MM.1S (cell line): ENCODE results near the gene SEPTIN10.

Experiments
- EZH2 ChIP-seq: fragments of 300-600 bp; sonication (generic); optimal IDR thresholded peaks from 2 replicates; pipeline ENCODE3; 2017; ENCODE audit warnings: low read depth, mild to moderate bottlenecking, antibody characterized with exemption, low read length, mixed read lengths
- EZH2phosphoT487 ChIP-seq: fragments of 300-600 bp; sonication (generic); IDR thresholded peaks from 2 replicates; pipeline ENCODE4 v1.6.1; 2018; ENCODE audit warnings: antibody characterized with exemption, low read length
- TF ChIP-seq, protein P1 (sequence below): fragments of 300-600 bp; sonication (generic); IDR thresholded peaks from 2 replicates; pipeline ENCODE4 v1.5.1; 2016; ENCODE audit warnings: antibody characterized with exemption, low read length, mixed read lengths

DNA sequence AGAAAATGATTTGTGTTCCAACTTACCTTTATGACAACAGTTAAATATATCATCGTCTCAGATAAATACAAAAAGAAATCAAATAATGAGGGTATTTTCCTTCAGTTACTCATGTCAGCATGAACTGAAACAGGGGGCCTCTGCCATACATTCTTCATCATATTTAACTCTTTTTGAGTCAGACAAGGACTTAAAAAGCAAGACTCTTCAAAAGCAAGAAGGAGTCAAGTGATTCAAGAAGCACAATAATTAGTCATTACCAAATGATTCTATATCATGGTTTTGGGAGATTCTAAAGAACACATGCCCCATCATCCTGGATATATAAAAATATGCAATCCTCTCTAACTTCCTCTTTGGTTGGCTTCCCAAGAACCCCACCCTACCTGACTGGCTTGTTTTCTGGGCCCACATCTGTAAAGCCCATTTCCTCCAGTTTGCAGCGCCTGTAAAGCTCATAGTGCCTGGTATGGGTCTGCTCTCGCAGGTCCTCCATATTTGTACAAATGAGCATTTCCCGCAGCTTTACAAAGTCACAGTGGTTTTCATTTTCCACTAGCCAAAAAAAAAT is 49.7 kb downstream of the SEPTIN10 start:
- TF ChIP-seq EZH2 (no peak), EZH2phosphoT487 (no peak)
- TF ChIP-seq, protein P1, sequence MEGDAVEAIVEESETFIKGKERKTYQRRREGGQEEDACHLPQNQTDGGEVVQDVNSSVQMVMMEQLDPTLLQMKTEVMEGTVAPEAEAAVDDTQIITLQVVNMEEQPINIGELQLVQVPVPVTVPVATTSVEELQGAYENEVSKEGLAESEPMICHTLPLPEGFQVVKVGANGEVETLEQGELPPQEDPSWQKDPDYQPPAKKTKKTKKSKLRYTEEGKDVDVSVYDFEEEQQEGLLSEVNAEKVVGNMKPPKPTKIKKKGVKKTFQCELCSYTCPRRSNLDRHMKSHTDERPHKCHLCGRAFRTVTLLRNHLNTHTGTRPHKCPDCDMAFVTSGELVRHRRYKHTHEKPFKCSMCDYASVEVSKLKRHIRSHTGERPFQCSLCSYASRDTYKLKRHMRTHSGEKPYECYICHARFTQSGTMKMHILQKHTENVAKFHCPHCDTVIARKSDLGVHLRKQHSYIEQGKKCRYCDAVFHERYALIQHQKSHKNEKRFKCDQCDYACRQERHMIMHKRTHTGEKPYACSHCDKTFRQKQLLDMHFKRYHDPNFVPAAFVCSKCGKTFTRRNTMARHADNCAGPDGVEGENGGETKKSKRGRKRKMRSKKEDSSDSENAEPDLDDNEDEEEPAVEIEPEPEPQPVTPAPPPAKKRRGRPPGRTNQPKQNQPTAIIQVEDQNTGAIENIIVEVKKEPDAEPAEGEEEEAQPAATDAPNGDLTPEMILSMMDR = no peak
